HL-60 (cell line): Measurements from ENCODE around the gene NDFIP1.

Experiments
- DNase-seq, 2 experiments: peaks; one replicate each; pipeline ENCODE4 v3.0.0-alpha.2; 2010 to 2020; ENCODE audit warnings: low read depth in 1 of 2, low spot score in 1 of 2
- H3K27ac ChIP-seq: fragments of 250-450 bp; sonication (Bioruptor Pico); replicated peaks from 2 replicates; pipeline ENCODE4 v1.5.1; 2020; ENCODE audit warnings: mild to moderate bottlenecking, moderate library complexity
- H3K27me3 ChIP-seq: fragments of 250-450 bp; sonication (Bioruptor Pico); 2 replicates; pipeline ENCODE4 v1.5.1; 2021; ENCODE audit warnings: mild to moderate bottlenecking, moderate library complexity; ENCODE audit not compliant: insufficient read depth, poor library complexity, severe bottlenecking
- H3K4me3 ChIP-seq: replicated peaks from 2 replicates; pipeline ENCODE4 v1.5.1; 2011; ENCODE audit warnings: mild to moderate bottlenecking, control low read depth, low read length; ENCODE audit not compliant: insufficient read depth
- GABPA ChIP-seq: IDR thresholded peaks from 2 replicates; pipeline ENCODE4 v1.6.1; 2012; ENCODE audit warnings: low read depth
- POLR2AphosphoS5 ChIP-seq: IDR thresholded peaks from 2 replicates; pipeline ENCODE4 v1.6.1; 2012; ENCODE audit warnings: low read depth
- SPI1 ChIP-seq: IDR thresholded peaks from 2 replicates; pipeline ENCODE4 v1.6.1; 2012; ENCODE audit warnings: low read depth, mild to moderate bottlenecking, borderline replicate concordance
- TF ChIP-seq, protein P1 (sequence below): IDR thresholded peaks from 2 replicates; pipeline ENCODE4 v1.6.1; 2012; ENCODE audit warnings: low read depth; ENCODE audit not compliant: insufficient replicate concordance
- TF ChIP-seq, protein P2 (sequence below): IDR thresholded peaks from one replicate; pipeline ENCODE4 v1.5.1; 2011; ENCODE audit warnings: low read length, control low read depth, inconsistent platforms; ENCODE audit not compliant: insufficient read depth

Gene NDFIP1

DNA sequence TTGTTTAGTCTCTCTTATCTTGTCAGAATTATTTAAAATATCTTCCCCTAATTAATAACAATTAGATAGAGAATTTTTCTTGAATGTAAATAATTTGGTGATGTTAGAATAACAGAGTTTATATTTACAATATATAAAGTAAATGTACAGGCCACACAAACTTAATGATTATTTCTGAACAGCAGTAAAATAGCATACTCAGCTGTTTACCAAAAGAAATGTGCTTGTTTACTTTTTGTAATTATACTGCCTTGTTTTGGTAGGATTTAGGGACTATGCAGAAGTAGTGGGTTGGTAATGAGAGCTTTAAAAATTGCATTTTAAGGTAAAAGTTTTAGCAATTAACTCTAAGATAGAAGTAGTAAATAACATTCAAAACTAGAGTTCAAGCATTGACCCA, 17.4 kb downstream of the NDFIP1 start:
- H3K4me3 ChIP-seq: no peak overlapping the region
- no peaks in the 10 kb centered on the region for H3K27me3 ChIP-seq

DNA sequence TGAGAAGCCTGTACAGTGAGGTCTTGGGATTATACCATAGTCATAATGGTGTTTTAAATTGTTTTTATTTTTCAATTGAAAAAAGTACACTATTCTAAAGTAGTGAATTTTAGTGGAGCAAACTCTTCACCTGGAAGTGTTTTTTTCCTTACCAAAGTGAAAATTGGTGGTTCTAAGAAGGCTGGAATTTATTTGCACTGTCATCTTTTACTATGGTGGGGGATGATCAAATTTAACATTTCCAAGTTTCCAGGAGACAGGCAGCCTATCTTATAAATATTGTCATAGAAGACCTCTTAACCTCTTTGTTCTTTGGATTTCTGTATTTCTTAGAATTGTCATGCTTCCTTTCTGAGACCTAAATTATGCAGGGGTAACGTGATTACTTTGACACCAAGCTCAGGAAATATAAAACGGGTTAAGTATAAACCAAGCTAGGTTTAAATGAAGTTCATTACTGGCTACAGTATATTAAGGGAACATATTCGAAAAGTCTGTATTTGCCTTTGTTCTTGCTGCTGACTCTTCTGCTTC, 20.2 kb downstream of the NDFIP1 start:
- Histone ChIP-seq H3K27me3 (no peaks in the 10 kb centered on the region), H3K4me3 (no peak overlapping the region), H3K27ac (no peak overlapping the region)
- no peak for TF ChIP-seq POLR2AphosphoS5
- TF ChIP-seq, protein P1, sequence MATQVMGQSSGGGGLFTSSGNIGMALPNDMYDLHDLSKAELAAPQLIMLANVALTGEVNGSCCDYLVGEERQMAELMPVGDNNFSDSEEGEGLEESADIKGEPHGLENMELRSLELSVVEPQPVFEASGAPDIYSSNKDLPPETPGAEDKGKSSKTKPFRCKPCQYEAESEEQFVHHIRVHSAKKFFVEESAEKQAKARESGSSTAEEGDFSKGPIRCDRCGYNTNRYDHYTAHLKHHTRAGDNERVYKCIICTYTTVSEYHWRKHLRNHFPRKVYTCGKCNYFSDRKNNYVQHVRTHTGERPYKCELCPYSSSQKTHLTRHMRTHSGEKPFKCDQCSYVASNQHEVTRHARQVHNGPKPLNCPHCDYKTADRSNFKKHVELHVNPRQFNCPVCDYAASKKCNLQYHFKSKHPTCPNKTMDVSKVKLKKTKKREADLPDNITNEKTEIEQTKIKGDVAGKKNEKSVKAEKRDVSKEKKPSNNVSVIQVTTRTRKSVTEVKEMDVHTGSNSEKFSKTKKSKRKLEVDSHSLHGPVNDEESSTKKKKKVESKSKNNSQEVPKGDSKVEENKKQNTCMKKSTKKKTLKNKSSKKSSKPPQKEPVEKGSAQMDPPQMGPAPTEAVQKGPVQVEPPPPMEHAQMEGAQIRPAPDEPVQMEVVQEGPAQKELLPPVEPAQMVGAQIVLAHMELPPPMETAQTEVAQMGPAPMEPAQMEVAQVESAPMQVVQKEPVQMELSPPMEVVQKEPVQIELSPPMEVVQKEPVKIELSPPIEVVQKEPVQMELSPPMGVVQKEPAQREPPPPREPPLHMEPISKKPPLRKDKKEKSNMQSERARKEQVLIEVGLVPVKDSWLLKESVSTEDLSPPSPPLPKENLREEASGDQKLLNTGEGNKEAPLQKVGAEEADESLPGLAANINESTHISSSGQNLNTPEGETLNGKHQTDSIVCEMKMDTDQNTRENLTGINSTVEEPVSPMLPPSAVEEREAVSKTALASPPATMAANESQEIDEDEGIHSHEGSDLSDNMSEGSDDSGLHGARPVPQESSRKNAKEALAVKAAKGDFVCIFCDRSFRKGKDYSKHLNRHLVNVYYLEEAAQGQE: no peak
- no peak for TF ChIP-seq GABPA
- no peak for TF ChIP-seq SPI1
- TF ChIP-seq, protein P2, sequence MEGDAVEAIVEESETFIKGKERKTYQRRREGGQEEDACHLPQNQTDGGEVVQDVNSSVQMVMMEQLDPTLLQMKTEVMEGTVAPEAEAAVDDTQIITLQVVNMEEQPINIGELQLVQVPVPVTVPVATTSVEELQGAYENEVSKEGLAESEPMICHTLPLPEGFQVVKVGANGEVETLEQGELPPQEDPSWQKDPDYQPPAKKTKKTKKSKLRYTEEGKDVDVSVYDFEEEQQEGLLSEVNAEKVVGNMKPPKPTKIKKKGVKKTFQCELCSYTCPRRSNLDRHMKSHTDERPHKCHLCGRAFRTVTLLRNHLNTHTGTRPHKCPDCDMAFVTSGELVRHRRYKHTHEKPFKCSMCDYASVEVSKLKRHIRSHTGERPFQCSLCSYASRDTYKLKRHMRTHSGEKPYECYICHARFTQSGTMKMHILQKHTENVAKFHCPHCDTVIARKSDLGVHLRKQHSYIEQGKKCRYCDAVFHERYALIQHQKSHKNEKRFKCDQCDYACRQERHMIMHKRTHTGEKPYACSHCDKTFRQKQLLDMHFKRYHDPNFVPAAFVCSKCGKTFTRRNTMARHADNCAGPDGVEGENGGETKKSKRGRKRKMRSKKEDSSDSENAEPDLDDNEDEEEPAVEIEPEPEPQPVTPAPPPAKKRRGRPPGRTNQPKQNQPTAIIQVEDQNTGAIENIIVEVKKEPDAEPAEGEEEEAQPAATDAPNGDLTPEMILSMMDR: no peak
- DNase-seq: no peak

More for the DNA sequence above, 17.4 kb downstream of the NDFIP1 start:
- DNase-seq: no peak
- H3K27ac ChIP-seq: no peak overlapping the region
- TF ChIP-seq SPI1: no peak
- no peak for TF ChIP-seq POLR2AphosphoS5
- TF ChIP-seq, protein P1: no peak
- no peak for TF ChIP-seq GABPA
- TF ChIP-seq, protein P2: no peak

DNA sequence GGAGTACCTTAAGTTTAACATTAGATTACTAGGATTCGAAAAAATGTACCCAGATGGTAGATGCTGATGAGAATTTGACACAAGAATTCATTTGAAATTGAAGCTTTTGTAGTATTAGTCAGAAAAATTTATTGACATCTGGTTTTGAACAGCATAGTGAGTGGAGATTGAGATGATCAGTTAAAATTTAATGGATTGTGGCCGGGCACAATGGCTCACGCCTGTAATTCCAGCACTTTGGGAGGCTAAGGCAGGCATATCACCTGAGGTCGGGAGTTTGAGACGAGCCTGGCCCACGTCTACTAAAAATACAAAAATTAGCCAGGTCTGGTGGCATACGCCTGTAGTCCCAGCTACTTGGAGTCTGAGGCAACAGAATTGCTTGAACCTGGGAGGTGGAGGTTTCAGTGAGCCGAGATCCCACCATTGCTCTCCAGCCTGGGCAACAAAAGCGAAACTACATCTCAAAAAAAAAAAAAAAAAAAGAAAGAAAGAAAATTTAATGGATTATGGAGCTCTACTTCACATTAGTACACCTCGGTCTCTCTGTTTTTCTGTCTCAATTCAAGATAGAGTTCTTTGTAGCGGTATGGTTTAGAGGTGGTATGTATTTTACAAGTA, 21.0 kb downstream of the NDFIP1 start:
- no peak overlapping the region for H3K4me3 ChIP-seq
- no peak overlapping the region for H3K27ac ChIP-seq

DNA sequence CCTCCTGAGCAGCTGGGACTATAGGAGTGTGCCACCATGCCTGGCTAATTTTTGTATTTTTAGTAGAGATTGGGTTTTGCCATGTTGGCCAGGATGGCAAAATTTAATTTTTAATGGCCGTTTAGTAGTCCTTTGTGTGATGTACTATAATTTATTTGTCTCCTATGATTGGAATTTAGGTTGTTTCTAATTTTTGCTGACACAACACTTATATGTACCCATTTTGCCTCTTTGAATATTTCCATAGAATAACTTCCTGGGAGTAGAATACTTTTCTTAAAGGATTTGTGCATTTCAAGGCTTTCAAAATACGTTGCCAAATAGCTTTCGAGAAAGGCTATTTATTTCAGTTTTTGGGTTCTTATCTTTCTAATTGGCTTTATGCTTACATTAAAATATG, 22.8 kb downstream of the NDFIP1 start:
- TF ChIP-seq POLR2AphosphoS5 (no peak), SPI1 (no peak), GABPA (no peak)
- TF ChIP-seq, protein P1: no peak
- TF ChIP-seq, protein P2: no peak
- DNase-seq: no peak
- no peak overlapping the region for H3K4me3 ChIP-seq
- no peaks in the 10 kb centered on the region for H3K27me3 ChIP-seq
- no peak overlapping the region for H3K27ac ChIP-seq

More for the DNA sequence above, 21.0 kb downstream of the NDFIP1 start:
- no peaks in the 10 kb centered on the region for H3K27me3 ChIP-seq
- TF ChIP-seq POLR2AphosphoS5 (no peak), SPI1 (no peak), GABPA (no peak)
- no peak for DNase-seq
